Stimulated activated CD4-positive, alpha-beta T cell treated with anti-CD3 and anti-CD28 coated beads, Interleukin-12 subunit alpha, Interleukin-12 subunit beta, amount 100 ng/mL, for 48 hours (primary cell): Measurements from ENCODE around the gene SLC25A33.
A peak's percentile ranks its signal among the peaks of the same experiment; 100 is the strongest.

ENCODE experiments used
- DNase-seq, 3 donors: peaks; one replicate each; pipeline ENCODE4 v3.0.0-alpha.2; 2020; ENCODE audit warnings: low read depth in 2 of 3, low spot score in 1 of 3

Gene SLC25A33

GRCh38 chr1:9599741-9600140 lies 60.5 kb downstream of the SLC25A33 start:
- DNase-seq = no peak

GRCh38 chr1:9600861-9601834 lies 61.9 kb downstream of the SLC25A33 start:
- DNase-seq = no peak

- DNase-seq = no peak
Measured at GRCh38 chr1:9601942-9602793, 62.9 kb downstream of the SLC25A33 start.

GRCh38 chr1:9602794-9603167 lies 63.5 kb downstream of the SLC25A33 start:
- DNase-seq = no peak

- no peak for DNase-seq
Measured at GRCh38 chr1:9603307-9603706, 64.0 kb downstream of the SLC25A33 start.

DNA sequence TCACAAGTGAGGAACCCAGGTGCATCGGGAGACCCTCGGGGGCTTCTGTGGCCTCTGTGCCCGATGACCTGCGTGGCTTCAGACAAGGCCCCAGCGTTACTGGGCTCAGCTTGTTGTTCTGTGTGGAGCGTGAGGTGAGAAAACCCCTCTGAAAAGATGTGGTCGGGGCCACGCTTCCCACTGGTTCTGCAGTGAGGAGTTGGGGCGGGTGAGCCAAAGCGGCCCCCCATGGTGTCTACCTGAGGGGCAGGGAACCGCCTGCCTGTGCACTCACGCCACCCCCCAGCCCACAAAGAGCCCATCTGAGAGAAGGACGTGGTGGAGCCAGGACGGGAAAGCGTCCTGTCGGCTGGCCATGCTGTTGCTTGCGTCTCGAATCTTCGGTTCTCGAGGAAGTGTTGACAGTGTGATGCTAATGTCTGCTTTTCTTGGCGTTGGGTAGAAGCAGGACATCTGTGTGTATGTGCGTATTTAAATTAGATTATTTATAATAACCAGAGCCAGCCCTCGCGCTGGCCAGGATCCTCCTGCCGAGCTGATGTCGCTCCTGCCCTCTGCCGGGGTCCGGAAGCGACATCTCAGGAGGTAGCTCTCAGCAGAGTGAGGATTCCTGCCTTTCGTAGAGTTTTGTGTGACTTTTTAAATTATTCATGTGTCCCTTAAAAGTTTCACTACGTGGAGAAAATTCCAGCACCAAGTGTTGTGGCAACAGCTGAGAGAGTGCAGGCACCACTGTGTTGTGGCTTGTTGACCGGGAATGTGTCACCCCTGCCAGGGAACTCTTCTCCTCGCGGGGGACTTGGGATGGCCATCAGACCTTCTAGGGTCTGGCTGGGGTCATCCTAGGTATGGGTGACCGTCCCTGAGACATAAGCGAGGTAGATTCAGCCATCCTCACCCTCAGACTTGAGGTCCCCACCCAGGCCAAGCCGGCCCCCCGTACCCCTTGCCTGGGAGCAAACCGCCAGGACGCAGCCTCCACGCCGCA lies 64.8 kb downstream of the SLC25A33 start:
- no peak for DNase-seq

DNA sequence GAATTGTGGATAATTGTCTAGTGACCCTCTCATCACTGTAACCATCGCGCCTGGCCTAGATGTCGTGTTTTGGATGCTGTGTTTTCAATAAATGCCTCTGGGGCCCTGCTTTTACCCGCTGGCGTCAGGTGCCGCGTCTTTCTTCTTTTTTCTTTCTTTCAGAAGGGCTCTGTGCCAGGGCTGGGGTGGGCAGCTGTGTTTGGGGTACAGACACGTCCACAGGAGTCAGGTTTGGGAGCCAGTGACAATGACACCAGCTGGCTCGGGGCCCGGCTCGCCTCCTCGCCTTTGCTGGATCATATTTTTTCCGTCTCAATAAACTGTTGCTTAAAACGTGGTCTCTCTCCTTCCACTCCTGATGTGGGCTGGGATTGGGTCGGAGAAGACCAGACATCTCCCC lies 65.6 kb downstream of the SLC25A33 start:
- DNase-seq = no peak

DNA sequence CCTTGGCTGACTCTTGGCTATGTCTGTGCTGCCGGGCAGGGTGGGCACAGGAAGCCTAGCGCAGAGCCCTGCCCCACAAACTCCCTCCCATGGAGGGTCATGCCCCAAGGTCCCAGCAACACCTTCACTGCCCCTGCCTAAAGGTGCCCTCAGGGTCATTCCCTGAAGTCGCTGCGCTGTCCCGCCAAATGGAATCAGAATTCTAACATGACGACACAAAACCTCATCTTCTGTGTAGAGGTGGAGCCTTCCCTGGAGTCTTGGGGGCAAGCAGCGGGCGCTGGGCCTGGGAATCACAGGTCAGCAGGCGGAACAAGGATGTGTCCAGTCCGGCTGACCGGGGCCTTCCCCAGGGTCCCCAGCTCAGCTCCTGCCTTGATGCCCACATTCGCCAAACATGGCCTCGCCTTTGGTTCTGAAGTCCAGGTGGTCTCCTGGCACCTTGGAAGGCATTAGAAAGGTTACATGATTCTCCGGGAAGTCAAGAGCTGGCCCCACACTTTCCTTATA lies 66.7 kb downstream of the SLC25A33 start:
- DNase-seq = no peak

DNA sequence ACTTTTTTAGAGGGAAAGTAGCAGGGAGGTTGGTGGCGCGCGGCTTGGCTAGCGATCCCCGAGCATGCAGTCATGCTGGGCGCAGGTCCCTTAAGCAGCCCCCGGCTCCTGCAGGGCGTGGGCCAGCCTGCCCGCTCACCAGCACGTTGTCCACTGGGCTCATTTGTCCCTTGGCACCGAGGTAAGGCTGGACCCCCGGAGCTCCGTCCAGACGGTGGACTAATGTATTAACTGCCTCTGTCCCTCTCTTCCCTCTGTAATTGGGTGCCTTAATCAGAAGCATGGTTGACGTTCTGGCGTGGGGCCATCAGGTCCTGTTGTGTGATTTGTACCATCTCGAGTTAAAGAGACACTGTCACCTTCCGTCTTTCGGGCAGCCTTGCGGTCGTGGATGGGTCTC lies 67.2 kb downstream of the SLC25A33 start:
- no peak for DNase-seq

GRCh38 chr1:9606948-9607347 lies 67.7 kb downstream of the SLC25A33 start:
- DNase-seq = no peak

- DNase-seq = no peak
Measured at GRCh38 chr1:9607352-9607751, 68.1 kb downstream of the SLC25A33 start.

- no peak for DNase-seq
Measured at GRCh38 chr1:9609998-9610397, 70.7 kb downstream of the SLC25A33 start.

DNA sequence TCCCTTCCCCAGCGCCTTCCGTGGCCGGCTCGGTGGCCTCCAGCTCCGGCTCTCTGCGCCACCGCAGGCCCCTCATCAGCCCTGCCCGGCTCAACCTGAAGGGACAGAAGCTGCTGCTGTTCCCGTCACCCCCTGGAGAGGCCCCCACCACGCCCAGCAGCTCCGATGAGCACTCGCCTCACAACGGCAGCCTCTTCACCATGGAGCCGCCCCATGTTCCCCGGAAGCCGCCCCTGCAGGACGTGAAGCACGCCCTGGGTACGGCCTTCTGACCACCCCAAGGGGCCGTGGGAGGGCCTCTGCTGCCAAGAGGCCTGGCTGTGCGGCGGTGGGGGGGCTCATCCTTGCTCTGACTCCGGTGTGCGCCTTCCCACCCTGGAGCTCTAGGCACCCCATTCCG lies 71.3 kb downstream of the SLC25A33 start:
- DNase-seq = no peak

DNA sequence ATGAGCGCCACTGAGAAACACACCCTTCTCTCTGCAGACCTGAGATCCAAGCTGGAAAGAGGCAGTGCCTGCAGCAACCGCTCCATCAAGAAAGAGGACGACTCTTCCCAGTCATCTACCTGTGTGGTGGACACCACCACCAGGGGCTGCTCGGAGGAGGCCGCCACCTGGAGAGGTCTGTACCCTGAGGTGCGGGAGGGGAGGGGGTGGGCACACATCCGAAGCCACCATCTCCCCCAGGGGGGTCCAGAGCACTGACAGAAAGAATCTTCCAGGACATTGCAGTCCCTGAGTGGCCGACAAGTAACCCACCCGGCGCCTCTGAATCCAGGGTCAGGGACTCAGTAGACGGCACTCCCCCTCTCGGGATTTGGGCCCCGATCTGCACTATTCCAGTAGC lies 72.5 kb downstream of the SLC25A33 start:
- DNase-seq = no peak

DNA sequence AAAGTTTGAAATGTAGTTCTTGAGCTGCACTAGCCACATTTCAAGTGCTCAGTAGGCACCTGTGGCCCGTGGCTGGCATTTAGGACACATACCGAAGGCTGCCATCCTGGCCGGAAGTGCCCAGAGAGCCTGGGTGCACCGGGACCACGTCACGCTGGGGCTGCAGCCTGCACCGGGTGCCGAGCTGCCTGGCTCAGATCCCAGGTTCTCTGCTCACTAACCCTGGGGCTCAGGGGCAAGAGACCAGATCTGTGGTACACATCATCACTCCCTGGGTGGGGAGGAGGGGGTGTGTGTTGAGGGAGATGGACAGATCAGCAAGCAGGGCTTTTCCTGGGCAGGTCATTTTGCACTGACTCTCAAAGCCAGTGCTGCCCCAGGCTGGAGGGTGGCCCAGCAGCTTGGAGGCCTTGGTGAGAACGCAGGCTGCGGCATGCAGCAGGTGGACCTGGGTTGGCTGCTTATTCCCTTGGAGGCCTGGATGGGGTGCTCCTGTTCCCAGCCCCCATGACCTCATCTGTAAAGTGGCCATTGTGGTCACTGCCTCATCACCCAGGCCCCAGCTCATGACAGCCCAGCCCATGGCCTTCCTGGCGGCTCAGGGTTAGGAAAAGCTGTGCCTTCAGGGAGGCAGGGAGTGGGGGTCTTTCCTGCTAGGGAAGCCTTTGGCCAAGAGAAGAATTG lies 73.0 kb downstream of the SLC25A33 start:
- DNase-seq = no peak

DNA sequence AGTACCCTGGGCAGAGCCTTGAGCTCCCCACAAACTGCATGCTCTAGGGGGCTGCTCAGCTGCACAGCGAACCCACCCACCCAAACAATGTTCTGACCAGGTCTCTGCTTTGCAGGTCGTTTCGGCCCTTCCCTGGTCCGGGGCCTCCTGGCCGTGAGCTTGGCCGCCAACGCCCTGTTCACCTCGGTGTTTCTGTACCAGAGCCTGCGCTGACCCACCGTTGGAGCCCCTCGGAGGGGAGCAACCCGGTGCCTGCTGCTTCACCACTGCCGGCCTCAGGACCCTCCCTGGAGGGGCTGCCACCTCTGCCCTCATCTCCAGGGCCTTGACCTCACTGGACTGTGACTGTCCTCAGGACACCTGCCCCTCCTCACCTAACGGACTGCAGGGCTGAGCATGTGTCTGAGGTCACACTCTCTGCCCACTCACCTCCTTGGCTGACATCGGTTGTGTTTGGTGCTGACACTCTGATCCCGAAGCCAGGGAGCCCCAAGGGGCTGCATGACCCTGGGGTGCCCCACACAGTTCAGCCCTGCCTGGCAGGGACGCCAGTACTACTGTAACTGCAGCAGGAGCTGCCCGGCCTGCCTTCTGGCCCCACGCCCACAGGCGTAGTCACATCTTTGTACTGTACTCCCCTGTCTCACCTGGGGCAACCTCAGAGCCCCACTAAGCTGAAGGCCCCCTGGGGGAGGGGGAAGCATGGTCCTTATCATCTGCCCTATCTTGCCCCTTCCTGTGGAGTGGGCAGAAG lies 73.8 kb downstream of the SLC25A33 start:
- no peak for DNase-seq

DNA sequence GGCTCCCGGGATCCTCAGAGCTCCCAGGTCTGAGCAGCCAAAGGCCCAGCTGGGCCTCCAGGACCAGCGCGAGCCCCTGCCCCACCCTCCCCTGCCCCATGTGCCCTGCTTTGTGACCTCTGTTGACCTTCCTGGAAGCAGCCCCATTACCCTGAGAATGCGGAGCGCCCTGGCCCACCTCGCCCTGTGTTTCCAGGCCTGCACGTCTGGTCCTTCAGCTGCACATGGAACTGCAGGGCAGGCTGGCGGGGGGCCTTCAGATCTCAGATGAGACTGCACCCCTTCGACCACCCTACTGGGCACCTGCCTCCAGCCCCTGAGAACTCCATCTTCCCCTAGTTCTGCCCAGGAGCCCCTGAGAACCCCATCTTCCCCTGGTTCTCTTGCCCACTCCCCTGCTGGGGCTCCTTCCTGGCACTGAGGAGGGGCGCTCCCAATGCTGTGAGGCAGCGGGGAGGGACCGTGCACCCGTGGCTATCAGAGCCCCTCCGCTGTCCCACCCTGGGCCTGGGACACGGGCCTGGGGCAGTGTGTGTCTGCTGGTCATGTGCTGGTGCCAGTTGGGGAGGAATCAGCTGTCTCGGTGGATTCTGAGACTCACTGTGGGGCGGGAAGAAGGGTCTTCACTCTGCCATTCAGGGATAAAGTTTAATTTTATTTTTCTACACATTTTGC lies 74.5 kb downstream of the SLC25A33 start:
- no peak for DNase-seq

- peak in 2 of 3 donors; percentile 30 to 46 for DNase-seq
Measured at GRCh38 chr1:9615316-9616063, 76.2 kb downstream of the SLC25A33 start.
